H1 (cell line): Measurements from ENCODE around the gene YBX3.

Source experiments
- BRCA1 ChIP-seq: IDR thresholded peaks from 2 replicates; pipeline ENCODE4 v1.6.1; 2012; ENCODE audit warnings: low read depth, low read length, improper control_type of control experiment
- EZH2 ChIP-seq: fragments of 200-600 bp; sonication (generic); IDR thresholded peaks from 2 replicates; pipeline ENCODE4 v1.7.1; 2012; ENCODE audit warnings: low read depth, mild to moderate bottlenecking, moderate library complexity, low read length, inconsistent platforms; ENCODE audit not compliant: severe bottlenecking
- GABPA ChIP-seq: IDR thresholded peaks from 2 replicates; pipeline ENCODE4 v1.6.1; 2011; ENCODE audit warnings: mild to moderate bottlenecking, low read length, moderate library complexity, borderline replicate concordance; ENCODE audit not compliant: insufficient read depth
- KDM5A ChIP-seq: fragments of 200-600 bp; IDR thresholded peaks from 2 replicates; pipeline ENCODE4 v1.7.1; 2012; ENCODE audit warnings: mild to moderate bottlenecking, low read length, inconsistent platforms, mixed read lengths
- POLR2A ChIP-seq, 2 experiments: IDR thresholded peaks; 1 replicate in 1 of 2; 2 replicates in 1 of 2; pipeline ENCODE4 v1.6.1; 2011; ENCODE audit warnings: low read depth in 2 of 2, low read length in 2 of 2, mild to moderate bottlenecking in 2 of 2; ENCODE audit errors: control extremely low read depth in 1 of 2
- POLR2AphosphoS5 ChIP-seq: IDR thresholded peaks from 2 replicates; pipeline ENCODE4 v1.6.1; 2011; ENCODE audit warnings: low read depth, low read length
- TEAD4 ChIP-seq: IDR thresholded peaks from 2 replicates; pipeline ENCODE4 v1.6.1; 2012; ENCODE audit warnings: low read depth, low read length, inconsistent platforms, mixed read lengths
- TF ChIP-seq, protein P1 (sequence below), 3 experiments: IDR thresholded peaks; 1 replicate in 2 of 3; 2 replicates in 1 of 3; pipeline versions ENCODE4 v1.5.1 to v1.6.1; 2011; ENCODE audit warnings: low read length in 3 of 3, mild to moderate bottlenecking in 3 of 3, inconsistent platforms in 2 of 3, low read depth in 1 of 3, moderate library complexity in 1 of 3; ENCODE audit not compliant: insufficient read depth in 1 of 3; ENCODE audit errors: control extremely low read depth in 1 of 3
- TF ChIP-seq, protein P2 (sequence below): IDR thresholded peaks from 2 replicates; pipeline ENCODE4 v1.6.1; 2011; ENCODE audit warnings: low read depth, mild to moderate bottlenecking, low read length; ENCODE audit not compliant: insufficient read depth
- TF ChIP-seq, protein P3 (sequence below): IDR thresholded peaks from 2 replicates; pipeline ENCODE4 v1.6.1; 2011; ENCODE audit warnings: low read length, improper control_type of control experiment

DNA sequence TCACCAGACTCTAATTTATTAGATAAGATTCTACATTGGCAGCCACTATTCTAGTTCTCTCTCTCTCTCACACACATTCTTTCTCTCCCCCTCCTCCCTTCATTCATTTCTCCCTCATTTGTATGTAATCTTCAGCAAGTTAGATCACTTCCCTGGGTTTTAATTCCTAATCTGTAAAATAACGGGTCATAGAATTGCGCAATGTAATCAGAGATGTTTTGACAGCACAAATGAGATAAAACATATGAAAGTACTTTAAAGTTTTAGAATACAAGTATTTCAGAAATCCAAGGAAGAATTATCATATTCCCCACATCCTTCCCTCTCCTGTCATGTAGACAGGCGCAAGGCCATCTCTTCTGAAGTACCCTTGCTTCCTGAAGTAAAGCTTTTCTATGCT, 70.9 kb downstream of the YBX3 start:
- TF ChIP-seq TEAD4 (no peak), EZH2 (no peak), KDM5A (no peak), POLR2A (IDR thresholded peaks at IDR 0.05; ENCODE audit: control extremely low read depth in 1 of 2, low read depth in 2 of 2, low read length in 2 of 2) (no peak), GABPA (no peak), POLR2AphosphoS5 (no peak), BRCA1 (no peak)
- TF ChIP-seq, protein P1, sequence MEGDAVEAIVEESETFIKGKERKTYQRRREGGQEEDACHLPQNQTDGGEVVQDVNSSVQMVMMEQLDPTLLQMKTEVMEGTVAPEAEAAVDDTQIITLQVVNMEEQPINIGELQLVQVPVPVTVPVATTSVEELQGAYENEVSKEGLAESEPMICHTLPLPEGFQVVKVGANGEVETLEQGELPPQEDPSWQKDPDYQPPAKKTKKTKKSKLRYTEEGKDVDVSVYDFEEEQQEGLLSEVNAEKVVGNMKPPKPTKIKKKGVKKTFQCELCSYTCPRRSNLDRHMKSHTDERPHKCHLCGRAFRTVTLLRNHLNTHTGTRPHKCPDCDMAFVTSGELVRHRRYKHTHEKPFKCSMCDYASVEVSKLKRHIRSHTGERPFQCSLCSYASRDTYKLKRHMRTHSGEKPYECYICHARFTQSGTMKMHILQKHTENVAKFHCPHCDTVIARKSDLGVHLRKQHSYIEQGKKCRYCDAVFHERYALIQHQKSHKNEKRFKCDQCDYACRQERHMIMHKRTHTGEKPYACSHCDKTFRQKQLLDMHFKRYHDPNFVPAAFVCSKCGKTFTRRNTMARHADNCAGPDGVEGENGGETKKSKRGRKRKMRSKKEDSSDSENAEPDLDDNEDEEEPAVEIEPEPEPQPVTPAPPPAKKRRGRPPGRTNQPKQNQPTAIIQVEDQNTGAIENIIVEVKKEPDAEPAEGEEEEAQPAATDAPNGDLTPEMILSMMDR (IDR thresholded peaks at IDR 0.05; ENCODE audit: control extremely low read depth in 1 of 3, insufficient read depth in 1 of 3, low read depth in 1 of 3, low read length in 3 of 3) = no peak
- TF ChIP-seq, protein P2, sequence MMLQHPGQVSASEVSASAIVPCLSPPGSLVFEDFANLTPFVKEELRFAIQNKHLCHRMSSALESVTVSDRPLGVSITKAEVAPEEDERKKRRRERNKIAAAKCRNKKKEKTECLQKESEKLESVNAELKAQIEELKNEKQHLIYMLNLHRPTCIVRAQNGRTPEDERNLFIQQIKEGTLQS = no peak
- TF ChIP-seq, protein P3, sequence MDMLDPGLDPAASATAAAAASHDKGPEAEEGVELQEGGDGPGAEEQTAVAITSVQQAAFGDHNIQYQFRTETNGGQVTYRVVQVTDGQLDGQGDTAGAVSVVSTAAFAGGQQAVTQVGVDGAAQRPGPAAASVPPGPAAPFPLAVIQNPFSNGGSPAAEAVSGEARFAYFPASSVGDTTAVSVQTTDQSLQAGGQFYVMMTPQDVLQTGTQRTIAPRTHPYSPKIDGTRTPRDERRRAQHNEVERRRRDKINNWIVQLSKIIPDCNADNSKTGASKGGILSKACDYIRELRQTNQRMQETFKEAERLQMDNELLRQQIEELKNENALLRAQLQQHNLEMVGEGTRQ = no peak
